Right atrium auricular region (tissue), 2 donors: ENCODE measurements around the gene ZNF507. TPM values are rescaled to one million over a fixed set of nuclear protein-coding genes. Genes with fewer than 3 reads are reported as not detected.

Experiments used
- DNase-seq: peaks from one replicate; pipeline ENCODE4 v3.0.0-alpha.2; 2019; ENCODE audit warnings: low spot score
- H3K27ac ChIP-seq, 2 donors: fragments of 200-600 bp; sonication (generic); 1 replicate in 1 of 2; 2 replicates in 1 of 2; pipeline ENCODE4 v1.5.1; 2016 to 2019
- H3K27me3 ChIP-seq, 2 donors: fragments of 200-600 bp; sonication (generic); one replicate each; pipeline versions ENCODE4 v1.5.1 to v1.6.0; 2017 to 2019
- H3K36me3 ChIP-seq: fragments of 200-600 bp; sonication (generic); one replicate; pipeline ENCODE4 v1.5.1; 2016
- H3K4me1 ChIP-seq, 2 donors: fragments of 200-600 bp; sonication (generic); one replicate each; pipeline versions ENCODE4 v1.5.1 to v1.6.0; 2017 to 2019
- H3K4me3 ChIP-seq, 2 donors: fragments of 200-600 bp; sonication (generic); 1 replicate in 1 of 2; 2 replicates in 1 of 2; pipeline ENCODE4 v1.5.1; 2017 to 2019; ENCODE audit warnings: mild to moderate bottlenecking in 1 of 2, moderate library complexity in 1 of 2
- H3K9me3 ChIP-seq, 2 donors: fragments of 200-600 bp; sonication (generic); one replicate each; pipeline ENCODE4 v1.5.1; 2019
- CTCF ChIP-seq, 2 donors: fragments of 200-600 bp; sonication (generic); IDR thresholded peaks; one replicate each; pipeline ENCODE4 v1.5.1; 2019; ENCODE audit warnings: antibody characterized with exemption in 2 of 2
- total RNA-seq, 2 donors: library from RNA; depleted of rRNA; stranded (reverse); fragments of >200 nt; gene quantifications; one replicate each; pipeline ENCODE4 v1.1.0, GENCODE V29; 2016

ZNF507 gene
- total RNA-seq, 2 donors from 2014 or later = 9.0 to 12.7 TPM

- DNase-seq = no peak
- H3K4me3 ChIP-seq = no peak overlapping the region
- no peaks in the 10 kb centered on the region for H3K9me3 ChIP-seq
- H3K27me3 ChIP-seq = no peaks in the 10 kb centered on the region
- H3K27ac ChIP-seq = no peak overlapping the region
- H3K4me1 ChIP-seq = peaks cover 0 to 16% of the 10 kb centered on the region in 2 donors
- H3K36me3 ChIP-seq = peaks cover 2% of the 10 kb centered on the region
- TF ChIP-seq CTCF (IDR thresholded peaks at IDR 0.05) = no peak
These were observed 2.7 kb upstream of the ZNF507 start for GRCh38 chr19:32342695-32343094.

GRCh38 chr19:32343550-32344262 is 1.7 kb upstream of the ZNF507 start:
- Histone ChIP-seq H3K4me3 (no peak overlapping the region), H3K27ac (no peak overlapping the region), H3K36me3 (peaks cover 6% of the 10 kb centered on the region), H3K27me3 (no peaks in the 10 kb centered on the region), H3K9me3 (no peaks in the 10 kb centered on the region), H3K4me1 (peaks cover 0 to 16% of the 10 kb centered on the region in 2 donors)
- no peak for TF ChIP-seq CTCF (IDR thresholded peaks at IDR 0.05)
- DNase-seq = no peak

- Histone ChIP-seq H3K4me3 (peak overlapping the region in 1 of 2 donors; percentile 96), H3K4me1 (peaks cover 0 to 29% of the 10 kb centered on the region in 2 donors), H3K9me3 (no peaks in the 10 kb centered on the region), H3K36me3 (peaks cover 6% of the 10 kb centered on the region), H3K27ac (no peak overlapping the region), H3K27me3 (no peaks in the 10 kb centered on the region)
- no peak for TF ChIP-seq CTCF (IDR thresholded peaks at IDR 0.05)
- no peak for DNase-seq
These were observed 1.5 kb downstream of the ZNF507 start for GRCh38 chr19:32346901-32347300.

- DNase-seq = no peak
- H3K4me1 ChIP-seq = peaks cover 0 to 34% of the 10 kb centered on the region in 2 donors
- no peaks in the 10 kb centered on the region for H3K27me3 ChIP-seq
- H3K9me3 ChIP-seq = no peaks in the 10 kb centered on the region
- no peak overlapping the region for H3K27ac ChIP-seq
- TF ChIP-seq CTCF (IDR thresholded peaks at IDR 0.05) = no peak
- peaks cover 6% of the 10 kb centered on the region for H3K36me3 ChIP-seq
- no peak overlapping the region for H3K4me3 ChIP-seq
These were observed 2.2 kb downstream of the ZNF507 start for GRCh38 chr19:32347573-32347972.

GRCh38 chr19:32349051-32349450 is 3.6 kb downstream of the ZNF507 start:
- H3K4me3 ChIP-seq = no peak overlapping the region
- H3K4me1 ChIP-seq = peaks cover 0 to 34% of the 10 kb centered on the region in 2 donors
- H3K36me3 ChIP-seq = peaks cover 21% of the 10 kb centered on the region
- no peak for TF ChIP-seq CTCF (IDR thresholded peaks at IDR 0.05)
- no peaks in the 10 kb centered on the region for H3K9me3 ChIP-seq
- H3K27me3 ChIP-seq = no peaks in the 10 kb centered on the region
- no peak overlapping the region for H3K27ac ChIP-seq
- no peak for DNase-seq
